Measurements from ENCODE around the gene EML6.

EML6 gene

DNA sequence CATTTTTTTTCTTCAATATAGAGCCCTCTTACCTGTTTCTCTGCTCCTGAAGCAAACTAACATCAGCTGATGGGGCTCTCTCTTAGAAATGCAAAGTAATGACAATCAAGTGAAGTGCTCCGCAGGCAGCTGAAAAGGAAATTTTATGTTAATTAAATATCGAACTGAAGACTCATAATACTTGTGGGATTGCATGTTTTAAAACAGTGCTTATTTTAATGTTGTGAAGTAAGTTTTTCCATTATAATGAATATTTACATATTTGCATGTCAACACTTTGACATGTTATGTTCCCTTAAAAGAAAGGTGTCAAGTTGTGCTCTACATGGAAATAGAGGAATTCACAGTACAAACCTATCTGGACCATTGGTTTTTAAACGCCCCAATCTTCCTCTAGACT lies 97.1 kb downstream of the EML6 start:
- DNase-seq, result no peak
- H3K27me3 Mint-ChIP-seq (ENCODE audit: low read depth, poor library complexity), result peaks cover 12% of the 10 kb centered on the region
- no peaks in the 10 kb centered on the region for H3K4me1 Mint-ChIP-seq
- H3K36me3 Mint-ChIP-seq (ENCODE audit: low read depth), result no peaks in the 10 kb centered on the region
- H3K27ac Mint-ChIP-seq, result no peak overlapping the region
- TF ChIP-seq, protein P1, sequence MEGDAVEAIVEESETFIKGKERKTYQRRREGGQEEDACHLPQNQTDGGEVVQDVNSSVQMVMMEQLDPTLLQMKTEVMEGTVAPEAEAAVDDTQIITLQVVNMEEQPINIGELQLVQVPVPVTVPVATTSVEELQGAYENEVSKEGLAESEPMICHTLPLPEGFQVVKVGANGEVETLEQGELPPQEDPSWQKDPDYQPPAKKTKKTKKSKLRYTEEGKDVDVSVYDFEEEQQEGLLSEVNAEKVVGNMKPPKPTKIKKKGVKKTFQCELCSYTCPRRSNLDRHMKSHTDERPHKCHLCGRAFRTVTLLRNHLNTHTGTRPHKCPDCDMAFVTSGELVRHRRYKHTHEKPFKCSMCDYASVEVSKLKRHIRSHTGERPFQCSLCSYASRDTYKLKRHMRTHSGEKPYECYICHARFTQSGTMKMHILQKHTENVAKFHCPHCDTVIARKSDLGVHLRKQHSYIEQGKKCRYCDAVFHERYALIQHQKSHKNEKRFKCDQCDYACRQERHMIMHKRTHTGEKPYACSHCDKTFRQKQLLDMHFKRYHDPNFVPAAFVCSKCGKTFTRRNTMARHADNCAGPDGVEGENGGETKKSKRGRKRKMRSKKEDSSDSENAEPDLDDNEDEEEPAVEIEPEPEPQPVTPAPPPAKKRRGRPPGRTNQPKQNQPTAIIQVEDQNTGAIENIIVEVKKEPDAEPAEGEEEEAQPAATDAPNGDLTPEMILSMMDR (IDR thresholded peaks at IDR 0.05), result no peak
- no peaks in the 10 kb centered on the region for H3K9me3 Mint-ChIP-seq
- no peak overlapping the region for H3K4me3 Mint-ChIP-seq

DNA sequence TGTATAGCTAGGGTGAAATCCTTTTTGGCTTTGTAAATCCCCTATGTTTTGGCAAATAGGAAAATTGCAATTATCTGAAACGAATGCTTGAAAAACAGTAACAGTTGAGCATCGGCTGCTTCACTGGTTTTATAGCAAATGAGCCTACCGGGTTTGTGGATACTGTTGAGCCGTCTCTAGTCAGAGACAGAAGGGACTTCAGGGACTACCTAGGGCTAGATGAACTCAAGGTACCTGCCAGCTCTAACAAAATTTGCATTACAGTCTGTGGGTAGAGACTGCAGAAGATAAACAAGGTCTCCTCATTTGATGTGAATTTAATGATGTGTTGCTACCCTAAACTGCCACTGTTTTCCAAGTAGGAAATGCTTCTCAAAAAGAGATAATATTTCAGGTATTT lies 101.1 kb downstream of the EML6 start:
- H3K27ac Mint-ChIP-seq, result no peak overlapping the region
- H3K36me3 Mint-ChIP-seq (ENCODE audit: low read depth), result no peaks in the 10 kb centered on the region
- DNase-seq, result no peak
- no peaks in the 10 kb centered on the region for H3K9me3 Mint-ChIP-seq
- no peak overlapping the region for H3K4me3 Mint-ChIP-seq
- H3K4me1 Mint-ChIP-seq, result no peaks in the 10 kb centered on the region
- H3K27me3 Mint-ChIP-seq (ENCODE audit: low read depth, poor library complexity), result peaks cover 13% of the 10 kb centered on the region
- TF ChIP-seq, protein P1 (IDR thresholded peaks at IDR 0.05), result no peak

- H3K27me3 Mint-ChIP-seq (ENCODE audit: low read depth, poor library complexity), result peaks cover 5% of the 10 kb centered on the region
- H3K27ac Mint-ChIP-seq, result no peak overlapping the region
- no peak for DNase-seq
- TF ChIP-seq, protein P1 (IDR thresholded peaks at IDR 0.05), result no peak
- no peaks in the 10 kb centered on the region for H3K4me1 Mint-ChIP-seq
- no peak overlapping the region for H3K4me3 Mint-ChIP-seq
- no peaks in the 10 kb centered on the region for H3K36me3 Mint-ChIP-seq (ENCODE audit: low read depth)
- no peaks in the 10 kb centered on the region for H3K9me3 Mint-ChIP-seq
Observed at GRCh38 chr2:54830546-54830945, 107.1 kb downstream of the EML6 start.

DNA sequence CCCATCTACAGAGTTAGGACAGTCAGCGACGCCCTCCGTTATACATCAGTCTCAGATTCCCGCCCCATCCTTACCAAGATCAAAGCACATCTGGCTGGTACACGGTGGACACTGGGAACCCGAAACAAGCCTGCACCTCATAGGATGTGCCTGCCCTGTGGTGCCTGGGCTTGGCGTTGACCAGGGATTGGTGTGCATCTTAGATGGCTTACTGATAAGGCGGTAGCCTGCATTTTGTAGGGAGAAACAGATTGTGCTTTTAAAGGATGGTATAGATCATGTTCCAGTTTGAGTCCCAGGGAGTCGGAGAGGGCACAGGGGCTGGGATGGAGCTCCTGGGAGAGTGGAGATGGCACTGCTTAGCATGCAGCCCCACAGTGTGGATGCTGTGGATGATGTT lies 108.0 kb downstream of the EML6 start:
- TF ChIP-seq, protein P1 (IDR thresholded peaks at IDR 0.05), result no peak
- no peak for DNase-seq
- peaks cover 6% of the 10 kb centered on the region for H3K27me3 Mint-ChIP-seq (ENCODE audit: low read depth, poor library complexity)
- no peaks in the 10 kb centered on the region for H3K9me3 Mint-ChIP-seq
- H3K4me3 Mint-ChIP-seq, result no peak overlapping the region
- H3K36me3 Mint-ChIP-seq (ENCODE audit: low read depth), result no peaks in the 10 kb centered on the region
- H3K4me1 Mint-ChIP-seq, result no peaks in the 10 kb centered on the region
- H3K27ac Mint-ChIP-seq, result no peak overlapping the region

DNA sequence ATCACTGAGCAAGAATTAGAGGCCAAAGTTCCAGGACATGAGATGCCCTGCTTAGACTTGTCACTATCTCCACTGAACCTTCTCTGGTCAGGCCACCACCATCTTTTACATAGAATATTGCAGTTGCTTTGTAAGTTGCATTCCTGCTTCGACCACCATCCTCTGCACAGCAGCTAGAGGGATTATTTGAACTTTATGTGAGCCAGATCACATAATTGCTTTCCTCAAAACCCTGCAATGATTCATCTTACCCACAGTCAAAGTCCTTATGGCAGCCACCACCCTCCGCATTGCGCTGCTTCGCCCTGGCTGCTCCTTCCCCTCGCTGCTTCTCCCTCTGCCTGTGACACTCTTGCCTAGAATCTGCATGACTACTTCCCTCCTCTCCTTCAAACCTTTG lies 111.3 kb downstream of the EML6 start:
- Mint-ChIP-seq H3K4me3 (no peak overlapping the region), H3K36me3 (ENCODE audit: low read depth) (no peaks in the 10 kb centered on the region), H3K9me3 (no peaks in the 10 kb centered on the region), H3K27me3 (ENCODE audit: low read depth, poor library complexity) (peaks cover 6% of the 10 kb centered on the region), H3K27ac (no peak overlapping the region), H3K4me1 (peaks cover 5% of the 10 kb centered on the region)
- TF ChIP-seq, protein P1 (IDR thresholded peaks at IDR 0.05), result no peak
- DNase-seq, result no peak

GRCh38 chr2:54836477-54836876 lies 113.0 kb downstream of the EML6 start:
- H3K27me3 Mint-ChIP-seq (ENCODE audit: low read depth, poor library complexity), result peaks cover 6% of the 10 kb centered on the region
- no peak overlapping the region for H3K27ac Mint-ChIP-seq
- TF ChIP-seq, protein P1 (IDR thresholded peaks at IDR 0.05), result no peak
- no peaks in the 10 kb centered on the region for H3K9me3 Mint-ChIP-seq
- H3K4me1 Mint-ChIP-seq, result peaks cover 14% of the 10 kb centered on the region
- H3K36me3 Mint-ChIP-seq (ENCODE audit: low read depth), result no peaks in the 10 kb centered on the region
- DNase-seq, result no peak
- H3K4me3 Mint-ChIP-seq, result no peak overlapping the region

All from nephron progenitor cell (in vitro differentiated cells).